GM18861 (cell line): ENCODE data around the gene RARRES1.
A peak's percentile ranks its signal among the peaks of the same experiment; 100 is the strongest.
"Not testable (repeated sequence)": the region's sequence is repeated elsewhere in the genome, so short reads cannot be mapped to it uniquely, and the experiment has no call there.

Experiments used
- ATAC-seq: cut with Tn5 transposase; IDR thresholded peaks from one replicate; pipeline ENCODE4 v1.9.1; 2021; ENCODE audit not compliant: unreplicated experiment

Gene RARRES1

GRCh38 chr3:158701420-158702065 lies 30.7 kb downstream of the RARRES1 start:
- no peak for ATAC-seq

DNA sequence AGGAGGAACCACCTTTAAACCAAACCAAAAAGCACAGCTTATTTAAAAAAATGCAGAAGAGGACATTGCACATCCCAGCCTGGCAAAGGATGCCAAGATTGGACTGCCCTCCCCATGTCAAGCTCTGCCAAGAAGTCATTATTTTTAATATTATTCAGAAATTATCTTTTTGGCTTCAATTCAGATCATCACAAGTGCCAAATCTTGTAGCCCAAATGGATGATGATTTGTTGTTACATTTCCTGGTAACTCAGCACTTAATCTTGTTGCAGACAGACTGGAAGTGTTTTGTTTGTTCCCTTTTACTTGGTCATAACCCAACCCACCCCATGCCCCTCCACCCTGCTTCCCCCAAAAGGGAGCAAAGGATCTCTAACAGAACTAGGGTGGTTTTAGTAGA lies 31.7 kb downstream of the RARRES1 start:
- ATAC-seq, result no peak

- ATAC-seq, result no peak
Measured at GRCh38 chr3:158696618-158697017, 35.6 kb downstream of the RARRES1 start.

GRCh38 chr3:158693866-158694456 lies 38.3 kb downstream of the RARRES1 start:
- ATAC-seq, result not testable (repeated sequence)

- no peak for ATAC-seq
Measured at GRCh38 chr3:158685159-158685558, 47.1 kb downstream of the RARRES1 start.

DNA sequence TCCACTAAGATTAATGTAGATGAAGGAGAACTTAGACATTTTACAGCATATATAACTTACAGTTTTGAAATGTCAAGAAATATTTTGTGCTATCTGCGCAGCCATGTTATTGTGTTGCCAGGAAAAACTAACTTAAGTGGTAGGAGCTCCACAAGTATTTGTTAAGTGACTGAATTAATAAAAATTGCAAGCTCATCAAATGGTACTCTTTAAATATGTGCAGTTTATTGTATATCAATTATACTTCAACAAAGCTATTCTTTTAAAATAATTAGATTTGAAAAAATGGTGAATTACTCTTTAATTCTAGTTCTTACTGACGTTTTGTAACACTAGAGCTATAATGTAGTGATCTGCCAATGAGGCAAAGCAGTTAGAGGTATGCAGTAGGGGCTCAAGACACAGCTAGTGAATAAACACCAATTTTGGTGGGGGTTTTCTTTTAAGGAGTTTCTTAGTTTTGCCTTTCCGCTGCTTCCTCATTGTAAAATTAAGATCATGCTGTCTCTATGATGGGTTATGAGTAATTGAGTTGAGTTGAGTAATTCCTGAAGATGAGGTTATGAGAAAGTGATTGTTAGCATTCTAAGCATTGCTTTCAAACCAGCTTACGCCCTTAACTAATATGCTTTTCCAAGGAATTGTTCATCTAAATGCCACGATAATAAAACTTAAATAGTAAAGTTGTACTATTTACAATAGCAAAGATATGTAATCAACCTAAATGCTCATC lies 48.9 kb downstream of the RARRES1 start:
- ATAC-seq, result no peak

DNA sequence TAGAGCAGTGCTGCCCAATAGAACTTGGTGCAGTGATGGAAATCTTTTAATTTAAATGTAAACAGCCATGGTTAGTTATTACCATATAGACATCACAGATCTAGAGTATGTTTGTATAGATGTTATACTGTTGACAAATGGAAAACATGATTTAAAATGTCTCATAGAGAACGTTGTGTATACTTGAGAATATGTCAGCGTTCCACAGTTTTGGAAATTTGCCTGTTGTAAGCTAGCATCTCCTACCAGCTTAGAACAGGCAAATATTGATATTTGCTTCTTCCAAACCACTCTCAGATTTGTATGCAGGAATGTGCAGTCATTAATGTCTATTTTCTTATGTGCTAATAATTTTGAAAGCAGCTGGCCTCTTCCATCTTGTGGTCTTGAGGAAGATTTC lies 51.4 kb downstream of the RARRES1 start:
- no peak for ATAC-seq

- ATAC-seq, result no peak
Measured at GRCh38 chr3:158679547-158680000, 52.7 kb downstream of the RARRES1 start.

DNA sequence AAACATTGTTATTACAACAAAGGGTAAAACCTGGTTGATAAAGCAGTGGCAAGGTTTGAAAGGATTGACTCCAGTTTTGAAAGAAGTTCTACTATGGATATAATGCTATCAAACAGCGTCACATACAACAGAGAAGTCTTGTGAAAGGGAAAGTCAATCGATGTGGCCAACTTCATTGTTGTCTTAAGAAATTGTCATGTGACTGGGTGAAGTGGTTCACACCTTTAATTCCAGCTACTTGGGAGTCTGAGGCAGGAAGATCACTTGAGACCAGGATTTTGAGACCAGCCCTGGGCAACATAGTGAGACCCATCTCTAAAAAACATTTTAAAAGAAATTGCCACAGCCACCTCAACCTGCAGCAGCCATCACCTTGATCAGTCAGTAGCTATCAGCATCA lies 53.6 kb downstream of the RARRES1 start:
- no peak for ATAC-seq

GRCh38 chr3:158672215-158673176 lies 59.8 kb downstream of the RARRES1 start, which contains the start of gene LXN:
TSS of gene LXN (minus strand) at chr3:158672648. CDS start at chr3:158672478, 170 bp downstream.
- ATAC-seq, result peak; percentile 99

- no peak for ATAC-seq
Measured at GRCh38 chr3:158671821-158672214, 60.4 kb downstream of the RARRES1 start.

DNA sequence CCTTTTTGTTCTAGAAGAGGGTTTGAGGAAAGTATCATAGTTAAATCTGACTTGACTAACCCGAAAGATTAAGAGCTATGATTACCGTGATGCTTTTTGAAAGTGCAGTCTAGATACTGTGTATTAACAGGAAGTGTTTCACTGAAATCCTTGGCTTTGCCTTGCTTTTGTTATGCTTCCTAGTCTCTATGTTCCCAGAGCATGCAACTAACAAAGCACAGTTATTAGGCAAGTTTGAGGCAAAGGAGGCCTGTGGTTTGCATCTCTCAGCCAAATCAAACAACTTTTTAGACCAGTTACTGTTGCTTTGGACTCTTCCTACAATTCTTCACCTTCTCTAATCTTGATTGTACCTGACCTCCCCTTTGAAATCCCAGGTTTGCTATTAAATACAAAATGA lies 63.8 kb downstream of the RARRES1 start:
- ATAC-seq, result no peak

- no peak for ATAC-seq
Measured at GRCh38 chr3:158666416-158666815, 65.8 kb downstream of the RARRES1 start.

GRCh38 chr3:158663832-158664231 lies 68.4 kb downstream of the RARRES1 start:
- ATAC-seq, result no peak

DNA sequence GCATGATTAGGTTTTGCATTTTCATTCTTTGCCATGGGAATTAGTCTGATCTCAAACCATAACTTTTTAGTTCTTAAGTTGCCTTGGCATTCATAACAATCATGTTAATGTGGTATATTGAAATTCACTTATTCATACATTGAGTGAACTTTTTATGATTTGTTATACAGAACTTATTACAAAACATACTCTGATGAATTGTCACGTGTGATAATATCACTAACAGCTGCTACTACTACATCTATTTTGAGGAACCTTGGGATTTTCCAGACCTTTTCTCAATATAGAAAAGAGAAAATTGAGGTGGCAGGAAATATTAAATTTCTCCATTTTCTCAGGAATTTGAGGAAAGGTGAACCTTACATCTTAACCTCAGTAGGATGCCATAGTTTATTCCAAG lies 69.0 kb downstream of the RARRES1 start:
- no peak for ATAC-seq

- no peak for ATAC-seq
Measured at GRCh38 chr3:158660711-158661110, 71.5 kb downstream of the RARRES1 start.

DNA sequence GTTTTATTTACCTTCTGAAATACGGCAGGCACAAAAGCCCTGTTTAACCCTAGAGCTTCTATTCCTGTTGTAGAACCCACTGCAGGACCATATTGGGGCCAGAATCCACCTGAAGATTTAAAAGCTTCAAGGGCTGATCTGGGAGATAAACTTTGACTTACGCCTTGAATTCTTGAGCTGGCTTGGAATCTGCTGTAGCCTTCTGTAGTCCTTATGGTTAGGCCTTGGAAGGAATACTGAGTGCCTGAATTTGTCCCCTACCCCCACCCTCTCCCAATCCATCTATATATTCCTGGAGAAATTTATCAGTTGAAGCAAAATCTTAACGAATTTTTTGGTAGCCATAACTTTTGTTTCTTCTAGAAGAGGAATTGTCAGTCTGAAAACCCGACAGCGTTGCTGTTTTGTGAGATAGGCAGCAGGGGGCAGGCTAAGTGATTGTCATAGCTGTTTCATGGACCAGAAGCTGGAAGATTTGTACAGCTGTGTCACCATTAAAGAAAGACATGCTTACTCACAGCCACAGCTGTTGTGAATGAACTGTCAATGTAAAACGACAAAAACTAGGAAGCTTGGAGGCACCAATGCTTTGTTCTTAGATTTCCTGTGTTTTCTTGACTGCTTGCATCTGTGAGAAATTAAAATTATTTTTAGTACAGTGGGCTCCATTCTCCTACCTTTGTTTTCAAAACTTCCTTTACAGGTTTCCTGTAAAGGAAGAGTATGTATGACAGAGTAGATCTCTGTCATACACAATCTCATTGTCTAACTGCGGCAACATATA lies 72.6 kb downstream of the RARRES1 start:
- ATAC-seq, result peak; percentile 90

GRCh38 chr3:158658889-158659288 lies 73.4 kb downstream of the RARRES1 start:
- no peak for ATAC-seq

DNA sequence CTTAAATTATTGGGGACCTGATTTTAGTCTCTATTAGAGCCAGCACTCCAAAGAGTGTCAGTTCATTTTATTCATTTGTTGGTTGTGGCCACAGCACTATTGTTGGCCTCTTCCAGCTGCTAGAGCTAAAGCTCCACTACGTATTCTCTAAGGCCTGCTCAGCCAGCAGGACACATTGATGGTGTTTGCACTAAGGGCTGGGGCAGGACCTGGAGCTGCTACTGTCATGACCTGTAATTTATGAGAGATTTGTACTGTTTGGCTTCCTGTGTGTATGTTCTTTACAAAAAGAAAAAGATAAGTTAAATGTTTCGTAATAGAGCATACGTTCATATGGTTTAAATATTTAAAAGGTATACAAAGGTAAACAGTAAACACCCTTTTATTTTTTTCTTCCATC lies 79.8 kb downstream of the RARRES1 start:
- ATAC-seq, result no peak

GRCh38 chr3:158651192-158651591 lies 81.1 kb downstream of the RARRES1 start:
- no peak for ATAC-seq
